ENCODE data around the gene NXF1. TPM values are rescaled to one million over a fixed set of nuclear protein-coding genes. Genes with fewer than 3 reads are reported as not detected.
"Not testable (repeated sequence)": the region's sequence is repeated elsewhere in the genome, so short reads cannot be mapped to it uniquely, and the experiment has no call there.

NXF1 gene
- total and polyA plus RNA-seq, 2 of the 8 experiments (the other 6 are each of a cell fraction or from before 2014, with no cell fraction given): 48.1 to 49.8 TPM

- TF ChIP-seq RFX5 (IDR thresholded peaks at IDR 0.05; ENCODE audit: borderline replicate concordance, low read depth, low read length): peak; percentile 5; the same call in 1 of the 2 replicates
- no peak for TF ChIP-seq KDM4A (IDR thresholded peaks at IDR 0.05; ENCODE audit: low read depth, low read length, severe bottlenecking)
- TF ChIP-seq JUN (IDR thresholded peaks at IDR 0.05; ENCODE audit: low read depth, low read length): no peak
Measured at GRCh38 chr11:62770778-62771143, 34.5 kb downstream of the NXF1 start (continued).

GRCh38 chr11:62760867-62761227 is 44.4 kb downstream of the NXF1 start:
- H3K27me3 ChIP-seq (replicated peaks in 1 of 4; ENCODE audit: control insufficient read depth in 3 of 4, extremely low read depth in 1 of 4, insufficient read depth in 3 of 4, low read length in 3 of 4); H3K4me1 ChIP-seq (replicated peaks in 1 of 4; ENCODE audit: control insufficient read depth in 3 of 4, insufficient read depth in 4 of 4, low read length in 3 of 4); H3K18ac ChIP-seq (ENCODE audit: extremely low read depth, low read length); H3K23me2 ChIP-seq (ENCODE audit: low read depth, low read length); H3K4ac ChIP-seq (replicated peaks; ENCODE audit: insufficient read length, low read depth, low read length); H3K56ac ChIP-seq (replicated peaks; ENCODE audit: insufficient read length, low read depth, low read length); H3K9me3 ChIP-seq (ENCODE audit: insufficient read depth in 2 of 2, low read depth in 1 of 2, low read length in 1 of 2); H3K79me1 ChIP-seq (ENCODE audit: low read depth, low read length); H2BK120ac ChIP-seq (replicated peaks; ENCODE audit: low read depth, low read length); H3K27ac ChIP-seq (ENCODE audit: low read depth, low read length); DNase-seq (ENCODE audit: low read depth in 1 of 2, low spot score in 2 of 2); H4K5ac ChIP-seq (ENCODE audit: insufficient read length, low read depth, low read length); H4K20me1 ChIP-seq (replicated peaks in 1 of 2; ENCODE audit: control insufficient read depth in 1 of 2, insufficient read depth in 2 of 2, low read length in 2 of 2); H2AFZ ChIP-seq (ENCODE audit: low read length); H2AK5ac ChIP-seq (ENCODE audit: low read depth, low read length); H2BK20ac ChIP-seq (ENCODE audit: low read length); FAIRE-seq; H3K9ac ChIP-seq (replicated peaks in 1 of 4; ENCODE audit: extremely low read depth in 1 of 4, low read depth in 3 of 4, low read length in 3 of 4); H2BK5ac ChIP-seq (ENCODE audit: low read depth, low read length); H4K91ac ChIP-seq (replicated peaks; ENCODE audit: insufficient read length, low read length); H4K8ac ChIP-seq (ENCODE audit: extremely low read depth, insufficient read depth, low read length); H2BK15ac ChIP-seq (ENCODE audit: low read length); H2BK12ac ChIP-seq (ENCODE audit: low read depth, low read length); H3K14ac ChIP-seq (ENCODE audit: insufficient read length); H3K23ac ChIP-seq (ENCODE audit: insufficient read length): not testable (repeated sequence)
- Histone ChIP-seq H3K36me3 (ENCODE audit: control insufficient read depth in 2 of 4, insufficient read depth in 4 of 4, low read length in 3 of 4) (peaks cover 6 to 14% (median 7%) of the 10 kb centered on the region in 4 experiments; a peak in 7 of 8 replicates), H3K79me2 (ENCODE audit: control insufficient read depth in 1 of 2, insufficient read depth in 2 of 2, low read length in 2 of 2) (peaks cover 3 to 26% of the 10 kb centered on the region in 2 experiments), H3K4me2 (ENCODE audit: insufficient read depth in 1 of 2, low read depth in 2 of 2, low read length in 2 of 2) (peak overlapping the region in 1 of 2 experiments; percentile 19; a peak in 1 of 4 replicates), H3K4me3 (ENCODE audit: extremely low read depth in 1 of 4, insufficient read depth in 2 of 4, low read depth in 3 of 4, low read length in 4 of 4) (peak overlapping the region in 1 of 4 experiments; percentile 83; a peak in 3 of 8 replicates)
- 65% methylated on average over 9 of the region's 9 CpGs; no CpG with 5 or more reads in 1 of the 2 experiments for WGBS, 2 experiments (ENCODE audit: extremely low coverage in 1 of 2, insufficient coverage in 1 of 2, insufficient read length in 1 of 2, insufficient replicate concordance in 2 of 2, low coverage in 1 of 2, low lambda C conversion rate in 2 of 2, missing lambda C conversion rate in 1 of 2)
- CTCF ChIA-PET (ENCODE audit: partially characterized antibody): interaction anchor here (0.6 to 2.3 kb wide), 4 partner anchors 8 to 27 kb away, joined by 4 to 11 read pairs (median 4); partner anchors contain the start of gene TAF6L
- POLR2A ChIA-PET (ENCODE audit: partially characterized antibody): interaction anchor here (0.6 to 11.5 kb wide), 17 partner anchors 8 to 279 kb away, joined by 3 to 145 read pairs (median 8); partner anchors contain the start of genes C11orf98, CSKMT, EEF1G and HNRNPUL2

Data from H1 (cell line).